MM.1S (cell line): ENCODE results near the gene ABTB2.

Source experiments
- EZH2 ChIP-seq: fragments of 300-600 bp; sonication (generic); optimal IDR thresholded peaks from 2 replicates; pipeline ENCODE3; 2017; ENCODE audit warnings: low read depth, mild to moderate bottlenecking, antibody characterized with exemption, low read length, mixed read lengths
- EZH2phosphoT487 ChIP-seq: fragments of 300-600 bp; sonication (generic); IDR thresholded peaks from 2 replicates; pipeline ENCODE4 v1.6.1; 2018; ENCODE audit warnings: antibody characterized with exemption, low read length
- TF ChIP-seq, protein P1 (sequence below): fragments of 300-600 bp; sonication (generic); IDR thresholded peaks from 2 replicates; pipeline ENCODE4 v1.5.1; 2016; ENCODE audit warnings: antibody characterized with exemption, low read length, mixed read lengths

DNA sequence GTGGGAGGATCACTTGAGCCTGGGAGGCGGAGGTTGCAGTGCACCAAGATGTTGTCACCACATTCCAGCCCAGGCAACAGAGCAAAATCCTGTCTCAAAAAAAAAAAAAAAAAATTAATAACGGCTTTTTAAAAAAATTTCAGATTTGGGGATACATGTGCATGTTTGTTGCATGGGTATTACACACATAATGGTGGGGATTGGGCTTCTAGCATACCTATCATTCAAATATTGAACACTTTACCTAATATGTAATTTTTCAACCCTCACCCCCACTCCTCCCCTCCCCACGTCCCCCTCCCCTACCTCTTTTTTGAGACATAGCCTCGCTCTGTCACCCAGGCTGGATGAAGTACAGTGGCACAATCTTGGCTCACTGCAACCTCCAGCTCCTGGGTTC, 40.1 kb downstream of the ABTB2 start:
- TF ChIP-seq, protein P1, sequence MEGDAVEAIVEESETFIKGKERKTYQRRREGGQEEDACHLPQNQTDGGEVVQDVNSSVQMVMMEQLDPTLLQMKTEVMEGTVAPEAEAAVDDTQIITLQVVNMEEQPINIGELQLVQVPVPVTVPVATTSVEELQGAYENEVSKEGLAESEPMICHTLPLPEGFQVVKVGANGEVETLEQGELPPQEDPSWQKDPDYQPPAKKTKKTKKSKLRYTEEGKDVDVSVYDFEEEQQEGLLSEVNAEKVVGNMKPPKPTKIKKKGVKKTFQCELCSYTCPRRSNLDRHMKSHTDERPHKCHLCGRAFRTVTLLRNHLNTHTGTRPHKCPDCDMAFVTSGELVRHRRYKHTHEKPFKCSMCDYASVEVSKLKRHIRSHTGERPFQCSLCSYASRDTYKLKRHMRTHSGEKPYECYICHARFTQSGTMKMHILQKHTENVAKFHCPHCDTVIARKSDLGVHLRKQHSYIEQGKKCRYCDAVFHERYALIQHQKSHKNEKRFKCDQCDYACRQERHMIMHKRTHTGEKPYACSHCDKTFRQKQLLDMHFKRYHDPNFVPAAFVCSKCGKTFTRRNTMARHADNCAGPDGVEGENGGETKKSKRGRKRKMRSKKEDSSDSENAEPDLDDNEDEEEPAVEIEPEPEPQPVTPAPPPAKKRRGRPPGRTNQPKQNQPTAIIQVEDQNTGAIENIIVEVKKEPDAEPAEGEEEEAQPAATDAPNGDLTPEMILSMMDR, result no peak
- no peak for TF ChIP-seq EZH2phosphoT487
- no peak for TF ChIP-seq EZH2
